Peyer's patch (tissue), 4 donors: ENCODE measurements around the gene PDPK1.
"Not testable (repeated sequence)": the region's sequence is repeated elsewhere in the genome, so short reads cannot be mapped to it uniquely, and the experiment has no call there.

Source experiments
- CTCF ChIP-seq, 6 experiments: fragments of 450-650 bp in 4 of 6; fragments of 200-600 bp in 2 of 6; sonication (generic) in 1 of 6; IDR thresholded peaks; one replicate each; pipeline ENCODE4 v1.5.1; 2017 to 2019; ENCODE audit warnings: antibody characterized with exemption in 6 of 6, mild to moderate bottlenecking in 3 of 6, moderate library complexity in 1 of 6
- POLR2A ChIP-seq, 2 donors: fragments of 450-650 bp; IDR thresholded peaks; one replicate each; pipeline ENCODE4 v1.5.1; 2017; ENCODE audit warnings: antibody characterized with exemption in 2 of 2, mild to moderate bottlenecking in 2 of 2, moderate library complexity in 2 of 2

- not testable (repeated sequence) for TF ChIP-seq CTCF, POLR2A (IDR thresholded peaks at IDR 0.05)
These were observed 83.6 kb downstream of the PDPK1 start for GRCh38 chr16:2621395-2621794.
